ENCODE measurements around the gene QPCTL.

The QPCTL gene

GRCh38 chr19:45730368-45731288 lies 38.2 kb downstream of the QPCTL start, which contains the start of gene FBXO46:
FBXO46 (minus strand) TSS chr19:45730896; CDS start chr19:45713495, 17,401 bp downstream.
- H3K27ac ChIP-seq, result peak within 1 kb of the TSS; percentile 86
- no peak for TF ChIP-seq CTCF (conservative IDR thresholded peaks at IDR 0.05; ENCODE audit: low read depth)
- POLR2A ChIA-PET (ENCODE audit: low non-redundant PET), result interaction anchor here (0.6 to 1.3 kb wide), 2 partner anchors 34 to 38 kb away, joined by 5 read pairs; partner anchors contain the start of gene SIX5
- CTCF ChIA-PET, result interaction anchor here (0.7 kb wide), 2 partner anchors 39 to 250 kb away, joined by 3 read pairs; partner anchors contain the start of gene SIX5
- DNase-seq (ENCODE audit: low spot score), result peak; percentile 96

GRCh38 chr19:45733160-45733810 lies 40.8 kb downstream of the QPCTL start, which contains the start of gene MEIOSIN:
MEIOSIN (plus strand) TSS chr19:45733439; CDS start chr19:45735377, 1,938 bp downstream.
- CTCF ChIA-PET, result no interaction called here

GRCh38 chr19:45739498-45740439 lies 47.3 kb downstream of the QPCTL start:
- DNase-seq (ENCODE audit: low spot score), result no peak
- TF ChIP-seq CTCF (conservative IDR thresholded peaks at IDR 0.05; ENCODE audit: low read depth), result no peak
- H3K27ac ChIP-seq, result no peak overlapping the region
- ChIA-PET CTCF (interaction anchor here (0.5 to 0.6 kb wide), 2 partner anchors 143 to 575 kb away, joined by 3 to 5 read pairs; no protein-coding TSS in a partner anchor), POLR2A (ENCODE audit: low non-redundant PET) (no interaction called here)

More at GRCh38 chr19:45733160-45733810, 40.8 kb downstream of the QPCTL start, which contains the start of gene MEIOSIN:
- POLR2A ChIA-PET (ENCODE audit: low non-redundant PET), result interaction anchor here (0.6 kb wide), 2 partner anchors 14 to 23 kb away, joined by 4 to 5 read pairs; no protein-coding TSS in a partner anchor
- peak within 1 kb of the TSS; percentile 14; the same call in 1 of the 2 replicates for H3K27ac ChIP-seq
- no peak for DNase-seq (ENCODE audit: low spot score)
- no peak for TF ChIP-seq CTCF (conservative IDR thresholded peaks at IDR 0.05; ENCODE audit: low read depth)

GRCh38 chr19:45742969-45743368 lies 50.5 kb downstream of the QPCTL start:
- DNase-seq (ENCODE audit: low spot score), result no peak
- POLR2A ChIA-PET (ENCODE audit: low non-redundant PET), result no interaction called here
- no peak overlapping the region for H3K27ac ChIP-seq
- TF ChIP-seq CTCF (conservative IDR thresholded peaks at IDR 0.05; ENCODE audit: low read depth), result no peak
- CTCF ChIA-PET, result interaction anchor here (0.6 kb wide), 1 partner anchor 1818 kb away, joined by 4 read pairs; no protein-coding TSS in a partner anchor

GRCh38 chr19:45745606-45746005 lies 53.1 kb downstream of the QPCTL start:
- CTCF ChIA-PET, result interaction anchor here (0.6 kb wide), 1 partner anchor 324 kb away, joined by 4 read pairs; no protein-coding TSS in a partner anchor
- POLR2A ChIA-PET (ENCODE audit: low non-redundant PET), result no interaction called here
- H3K27ac ChIP-seq, result peak overlapping the region; percentile 36
- DNase-seq (ENCODE audit: low spot score), result no peak
- no peak for TF ChIP-seq CTCF (conservative IDR thresholded peaks at IDR 0.05; ENCODE audit: low read depth)
